Activated CD4-positive, alpha-beta T cell treated with anti-CD3 and anti-CD28 coated beads, Interleukin-10, Interleukin-2, amounts not matched to agents 100 ng/mL and 50 ng/mL, durations not matched to agents 16 hours and 8 hours (primary cell): ENCODE measurements around the gene KLHL6.
"Not testable (repeated sequence)": the region's sequence is repeated elsewhere in the genome, so short reads cannot be mapped to it uniquely, and the experiment has no call there.

ENCODE experiments used
- DNase-seq: peaks from one replicate; pipeline ENCODE4 v3.0.0-alpha.2; 2020

The KLHL6 gene

GRCh38 chr3:183484431-183485075 lies 71.0 kb downstream of the KLHL6 start:
- DNase-seq: no peak

DNA sequence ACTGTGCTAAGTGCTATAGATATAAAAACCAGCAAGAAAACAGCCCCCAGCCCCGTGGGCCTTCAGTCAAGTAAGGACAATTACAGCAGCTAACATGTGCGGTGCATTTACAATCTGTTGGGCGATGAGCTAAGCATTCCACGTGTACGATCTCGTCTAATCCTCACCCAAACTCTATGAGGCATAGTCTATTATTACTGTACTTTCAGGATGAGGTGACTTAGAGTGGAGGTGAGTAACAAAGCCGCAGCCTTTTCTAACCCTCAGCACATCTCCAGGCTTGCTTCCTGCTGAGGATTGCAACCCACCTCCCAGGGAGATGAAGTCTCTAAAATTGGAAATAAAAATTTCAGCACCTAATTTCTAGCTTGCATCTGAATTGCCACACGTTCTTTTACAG lies 73.9 kb downstream of the KLHL6 start:
- peak; percentile 63 for DNase-seq

DNA sequence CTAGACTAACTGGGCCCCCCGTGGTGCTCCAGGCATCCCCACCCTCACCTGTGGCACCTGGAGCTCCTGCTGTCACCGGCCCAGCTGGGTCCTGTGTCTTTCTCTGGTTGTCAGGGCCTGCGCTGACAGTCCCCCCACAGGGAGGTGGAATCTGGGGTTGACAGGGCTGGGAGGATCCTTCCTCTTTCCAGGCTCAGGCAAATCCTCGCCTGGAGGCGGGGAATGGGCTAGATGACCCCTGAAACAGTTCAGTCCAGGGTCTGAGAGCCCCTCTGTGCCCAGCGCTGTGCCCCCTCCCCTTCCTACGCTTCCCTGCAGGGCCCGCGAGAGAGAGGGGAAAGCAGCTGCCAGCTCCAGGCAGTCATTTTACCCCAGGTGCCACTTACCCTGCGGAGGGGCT lies 77.0 kb downstream of the KLHL6 start:
- no peak for DNase-seq

- no peak for DNase-seq
These were observed 77.6 kb downstream of the KLHL6 start for GRCh38 chr3:183477801-183478456.

DNA sequence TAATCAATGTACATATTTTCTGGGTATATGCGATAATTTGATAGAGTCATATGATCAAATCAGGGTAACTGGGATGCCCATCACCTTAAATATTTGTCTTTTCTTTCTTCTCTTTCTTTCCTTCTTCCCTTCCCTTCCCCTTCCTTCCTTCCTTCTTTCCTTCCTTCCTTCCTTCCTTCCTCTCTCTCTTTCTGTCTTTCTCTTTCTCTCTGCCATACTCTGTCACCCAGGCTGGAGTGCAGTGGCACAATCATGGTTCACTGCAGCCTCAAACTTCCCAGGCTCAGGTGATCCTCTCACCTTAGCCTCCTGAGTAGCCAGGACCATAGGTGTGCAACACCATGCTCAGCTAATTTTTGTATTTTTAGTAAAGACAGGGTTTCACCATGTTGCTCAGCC lies 79.7 kb downstream of the KLHL6 start:
- not testable (repeated sequence) for DNase-seq

GRCh38 chr3:183475016-183475763 lies 80.3 kb downstream of the KLHL6 start:
- DNase-seq: no peak

DNA sequence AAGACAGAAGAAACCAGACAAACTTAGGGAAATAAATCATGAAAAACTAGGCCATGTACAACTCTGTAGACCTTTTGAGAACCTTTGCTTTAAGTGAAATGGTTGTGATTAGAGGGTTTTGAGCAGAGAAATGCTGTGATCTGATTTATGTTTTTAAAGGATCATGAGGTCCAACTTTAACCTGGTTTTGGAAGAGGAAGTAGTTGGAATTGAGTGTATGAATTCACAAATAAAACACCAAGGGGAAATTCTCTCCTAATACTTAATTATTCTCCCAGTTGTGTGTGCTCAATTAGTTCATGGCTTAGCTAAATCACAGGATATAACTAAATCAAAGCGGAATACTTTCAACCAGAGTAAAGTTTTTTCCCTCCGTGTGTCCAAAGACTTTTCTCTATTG lies 81.5 kb downstream of the KLHL6 start:
- DNase-seq: no peak

DNA sequence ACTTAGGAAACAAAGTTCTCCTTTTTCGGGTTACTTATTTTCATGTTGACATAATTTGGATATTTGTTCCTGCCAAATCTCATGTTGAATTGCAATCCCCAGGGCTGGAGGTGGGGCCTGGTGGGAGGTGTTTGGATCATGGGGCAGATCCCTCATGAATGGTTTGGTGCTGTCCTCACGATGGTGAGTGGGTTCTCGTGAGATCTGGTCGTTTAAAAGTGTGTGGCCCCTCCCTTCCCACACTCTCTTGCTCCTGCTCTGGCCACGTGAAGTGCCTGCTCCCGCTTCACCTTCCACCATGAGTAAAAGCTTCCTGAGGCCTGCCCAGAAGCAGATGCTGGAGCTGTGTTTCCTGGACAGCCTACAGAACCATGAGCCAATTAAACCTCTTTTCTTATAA lies 83.4 kb downstream of the KLHL6 start:
- DNase-seq: no peak

- peak; percentile 29 for DNase-seq
These were observed 87.1 kb downstream of the KLHL6 start for GRCh38 chr3:183468424-183468823.

- no peak for DNase-seq
These were observed 88.9 kb downstream of the KLHL6 start for GRCh38 chr3:183466575-183466974.

GRCh38 chr3:183465710-183466109 lies 89.8 kb downstream of the KLHL6 start:
- not testable (repeated sequence) for DNase-seq

DNA sequence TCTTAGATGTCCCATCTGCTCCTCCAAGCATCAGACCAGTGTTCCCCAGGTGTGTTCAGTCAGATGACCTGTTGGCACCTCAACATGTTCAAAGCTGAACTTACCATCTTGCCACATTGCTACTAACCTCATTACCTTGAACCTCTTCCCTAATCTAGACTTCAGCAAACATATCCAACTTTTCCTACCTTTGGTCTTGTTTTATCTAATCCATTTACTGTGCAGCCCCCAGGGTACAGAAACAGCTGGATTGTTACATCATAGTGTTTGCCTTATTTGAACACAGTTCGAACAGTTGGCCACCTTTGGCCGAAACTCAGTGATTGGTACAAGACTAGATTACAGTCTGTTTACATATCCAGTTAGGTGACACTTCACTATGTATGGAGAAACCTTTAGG lies 91.0 kb downstream of the KLHL6 start:
- DNase-seq: no peak

- no peak for DNase-seq
These were observed 95.1 kb downstream of the KLHL6 start for GRCh38 chr3:183460081-183461055.

GRCh38 chr3:183455089-183455488 lies 100.4 kb downstream of the KLHL6 start:
- DNase-seq: no peak

GRCh38 chr3:183454064-183454463 lies 101.4 kb downstream of the KLHL6 start:
- DNase-seq: no peak

DNA sequence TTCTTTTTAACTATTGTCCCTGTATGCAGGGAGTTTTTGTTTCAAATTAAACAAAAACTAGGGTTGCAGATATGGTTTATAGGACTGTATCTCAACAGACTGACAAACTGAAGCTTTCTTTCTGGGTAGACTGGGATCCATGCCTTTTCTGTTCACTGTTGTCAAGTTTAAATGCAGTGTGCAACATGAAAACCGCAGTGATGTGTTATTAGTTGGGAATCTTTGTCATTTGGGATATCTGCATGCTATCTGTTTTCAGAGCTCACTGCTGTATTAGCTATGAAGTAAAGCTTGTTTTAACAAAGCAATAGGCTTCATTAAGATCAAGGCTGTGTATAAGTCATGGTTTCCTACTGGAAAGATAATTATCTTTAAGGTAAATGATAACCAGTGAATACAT lies 105.7 kb downstream of the KLHL6 start:
- DNase-seq: no peak

GRCh38 chr3:183449391-183449790 lies 106.1 kb downstream of the KLHL6 start:
- no peak for DNase-seq

GRCh38 chr3:183448369-183449128 lies 107.0 kb downstream of the KLHL6 start:
- no peak for DNase-seq

DNA sequence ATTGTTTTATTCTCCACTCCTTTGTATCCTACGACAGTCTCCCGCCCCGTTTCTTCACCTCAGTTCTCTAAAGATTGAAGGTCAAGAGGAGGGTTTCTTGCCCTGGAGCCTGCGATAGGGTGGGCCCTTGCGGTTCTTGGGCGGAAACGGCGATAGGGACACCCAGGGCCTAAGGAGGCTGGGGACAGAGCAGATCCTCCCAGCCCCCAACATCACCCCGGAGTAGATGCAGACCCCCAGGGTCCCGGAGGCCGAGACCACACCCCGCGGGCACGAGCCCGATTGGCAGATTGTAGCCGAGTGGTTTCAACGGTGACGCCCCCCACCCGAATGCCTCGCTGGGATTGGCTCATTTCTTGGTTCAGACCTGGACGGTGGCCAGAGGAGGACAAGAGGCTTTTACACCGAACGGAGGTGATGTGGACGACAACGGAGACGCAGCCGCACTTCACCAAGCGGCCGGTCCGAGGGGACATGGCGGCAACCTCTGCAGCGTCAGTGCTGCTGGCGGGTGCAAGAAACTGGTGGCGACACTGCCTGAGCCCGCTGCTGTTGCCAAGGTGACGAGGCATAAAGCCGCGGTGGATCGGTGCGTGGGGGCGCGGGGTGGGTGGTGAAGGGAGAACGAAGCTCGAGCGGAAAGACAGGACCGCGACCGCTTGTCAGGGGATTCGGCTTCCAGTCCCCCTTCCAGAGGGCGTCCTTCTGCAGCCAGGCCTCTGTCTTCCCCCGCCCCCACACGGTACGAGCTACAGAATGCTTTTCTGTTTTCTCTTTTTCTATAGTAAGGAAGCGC lies 108.1 kb downstream of the KLHL6 start:
- DNase-seq: peak; percentile 91

GRCh38 chr3:183446838-183447205 lies 108.7 kb downstream of the KLHL6 start:
- no peak for DNase-seq

DNA sequence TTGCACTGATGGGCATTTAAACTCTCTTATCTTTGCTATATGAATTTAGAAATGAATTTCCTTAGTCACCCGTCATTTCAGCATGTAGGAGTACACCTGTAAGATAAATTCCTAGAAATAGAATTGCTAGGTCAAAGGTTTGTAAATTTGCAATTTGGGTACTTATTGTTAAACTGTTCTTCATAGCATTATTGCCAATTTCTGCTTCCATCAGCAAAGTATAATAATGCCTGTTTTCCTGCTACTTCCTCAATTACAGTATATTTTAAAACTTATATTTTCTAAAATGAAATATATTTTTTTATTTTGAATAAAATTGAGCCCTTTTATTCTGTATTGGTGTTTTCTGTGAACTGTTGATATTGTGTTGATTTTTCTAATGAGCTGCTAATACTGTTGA lies 110.8 kb downstream of the KLHL6 start:
- no peak for DNase-seq
